Measurements from ENCODE around the gene ATG9B. TPM values are rescaled to one million over a fixed set of nuclear protein-coding genes. Genes with fewer than 3 reads are reported as not detected.

ATG9B gene
- total and polyA plus RNA-seq, 9 of the 15 experiments (the other 6 are each of a cell fraction or from before 2014, with no cell fraction given), result 0.29 to 8.0 (median 2.1) TPM

DNA sequence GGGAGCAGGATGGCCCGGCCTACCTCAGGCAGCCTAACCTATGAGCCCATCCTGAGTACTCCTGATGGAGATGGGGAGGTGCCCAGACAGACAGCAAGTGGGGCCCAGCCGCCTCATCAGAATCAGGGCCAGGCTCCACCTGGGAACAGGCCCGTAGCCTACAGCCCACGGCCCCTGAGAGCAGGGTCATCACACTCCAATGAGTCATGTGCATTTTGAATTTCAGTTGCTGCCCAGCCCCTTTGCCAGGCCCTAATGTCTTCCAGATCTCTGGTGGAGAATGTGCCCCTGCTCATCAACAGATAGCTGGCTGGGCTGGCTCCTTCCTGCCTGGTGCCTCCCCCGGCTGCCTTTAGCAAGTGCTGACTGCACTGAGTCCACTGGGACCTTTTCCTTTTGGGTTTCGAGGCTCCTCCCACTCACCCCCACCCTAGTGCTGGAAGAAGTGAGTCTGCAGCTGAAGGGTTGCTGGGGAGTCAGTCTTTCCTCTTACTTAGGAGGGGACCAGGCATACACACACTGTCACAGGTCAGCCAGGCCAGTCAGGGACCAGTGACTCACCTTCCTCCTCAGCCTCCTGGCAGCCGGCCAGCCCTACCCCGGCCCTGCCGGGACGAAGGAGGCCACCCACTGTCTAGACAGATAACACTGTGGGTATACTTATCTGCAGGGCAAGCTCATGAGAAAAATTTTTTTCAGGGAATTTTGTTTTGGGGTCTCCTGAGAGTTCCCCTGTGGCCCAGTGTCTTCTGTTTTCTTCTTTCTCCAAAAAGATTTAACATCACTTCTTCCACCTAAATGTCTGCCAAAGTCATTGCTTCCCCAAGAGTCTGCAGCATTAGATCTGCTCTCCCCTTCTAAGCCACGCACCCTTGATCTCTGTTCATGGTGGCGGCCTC is 14.9 kb upstream of the ATG9B start (continued):
- TF ChIP-seq ZMIZ1 (IDR thresholded peaks at IDR 0.05; ENCODE audit: low read depth in 2 of 2, low read length in 2 of 2) (peak in 1 of 2 experiments; percentile 82; a peak in 1 of 4 replicates), RBFOX2 (IDR thresholded peaks at IDR 0.05; ENCODE audit: low read depth, low read length) (peak; percentile 69), STAT5A (IDR thresholded peaks at IDR 0.05; ENCODE audit: borderline replicate concordance, low read length) (peak; percentile 86; the same call in 1 of the 2 replicates), SUPT5H (IDR thresholded peaks at IDR 0.05) (peak; percentile 48; the same call in 1 of the 2 replicates), ZNF384 (IDR thresholded peaks at IDR 0.05; ENCODE audit: low read depth, low read length) (peak; percentile 77), POLR3A (IDR thresholded peaks at IDR 0.05; ENCODE audit: borderline replicate concordance, extremely low read depth, insufficient read depth, insufficient read length) (no peak), TOE1 (IDR thresholded peaks at IDR 0.05; ENCODE audit: borderline replicate concordance) (peak; percentile 48; the same call in 1 of the 2 replicates), TOE1 (CRISPR knock-in tag; IDR thresholded peaks at IDR 0.05; ENCODE audit: borderline replicate concordance, low read depth) (no peak), FOXK1 (CRISPR knock-in tag; IDR thresholded peaks at IDR 0.05; ENCODE audit: borderline replicate concordance) (no peak), SETDB1 (IDR thresholded peaks at IDR 0.05; ENCODE audit: low read length) (peak; percentile 89), ZNF24 (IDR thresholded peaks at IDR 0.05) (peak; percentile 97), FOXM1 (IDR thresholded peaks at IDR 0.05; ENCODE audit: low read depth) (peak; percentile 71), FOXM1 (CRISPR knock-in tag; IDR thresholded peaks at IDR 0.05; ENCODE audit: low read depth) (no peak), DACH1 (IDR thresholded peaks at IDR 0.05; ENCODE audit: partially characterized antibody) (peak; percentile 47), ZNF121 (CRISPR knock-in tag; conservative IDR thresholded peaks at IDR 0.05) (peak; percentile 74), U2AF1 (optimal IDR thresholded peaks at IDR 0.05; ENCODE audit: low read depth, low read length) (no peak)
- TF ChIP-seq, protein P1, sequence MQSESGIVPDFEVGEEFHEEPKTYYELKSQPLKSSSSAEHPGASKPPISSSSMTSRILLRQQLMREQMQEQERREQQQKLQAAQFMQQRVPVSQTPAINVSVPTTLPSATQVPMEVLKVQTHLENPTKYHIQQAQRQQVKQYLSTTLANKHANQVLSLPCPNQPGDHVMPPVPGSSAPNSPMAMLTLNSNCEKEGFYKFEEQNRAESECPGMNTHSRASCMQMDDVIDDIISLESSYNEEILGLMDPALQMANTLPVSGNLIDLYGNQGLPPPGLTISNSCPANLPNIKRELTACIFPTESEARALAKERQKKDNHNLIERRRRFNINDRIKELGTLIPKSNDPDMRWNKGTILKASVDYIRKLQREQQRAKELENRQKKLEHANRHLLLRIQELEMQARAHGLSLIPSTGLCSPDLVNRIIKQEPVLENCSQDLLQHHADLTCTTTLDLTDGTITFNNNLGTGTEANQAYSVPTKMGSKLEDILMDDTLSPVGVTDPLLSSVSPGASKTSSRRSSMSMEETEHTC (IDR thresholded peaks at IDR 0.05), result peak; percentile 81
- TF ChIP-seq, protein P2, sequence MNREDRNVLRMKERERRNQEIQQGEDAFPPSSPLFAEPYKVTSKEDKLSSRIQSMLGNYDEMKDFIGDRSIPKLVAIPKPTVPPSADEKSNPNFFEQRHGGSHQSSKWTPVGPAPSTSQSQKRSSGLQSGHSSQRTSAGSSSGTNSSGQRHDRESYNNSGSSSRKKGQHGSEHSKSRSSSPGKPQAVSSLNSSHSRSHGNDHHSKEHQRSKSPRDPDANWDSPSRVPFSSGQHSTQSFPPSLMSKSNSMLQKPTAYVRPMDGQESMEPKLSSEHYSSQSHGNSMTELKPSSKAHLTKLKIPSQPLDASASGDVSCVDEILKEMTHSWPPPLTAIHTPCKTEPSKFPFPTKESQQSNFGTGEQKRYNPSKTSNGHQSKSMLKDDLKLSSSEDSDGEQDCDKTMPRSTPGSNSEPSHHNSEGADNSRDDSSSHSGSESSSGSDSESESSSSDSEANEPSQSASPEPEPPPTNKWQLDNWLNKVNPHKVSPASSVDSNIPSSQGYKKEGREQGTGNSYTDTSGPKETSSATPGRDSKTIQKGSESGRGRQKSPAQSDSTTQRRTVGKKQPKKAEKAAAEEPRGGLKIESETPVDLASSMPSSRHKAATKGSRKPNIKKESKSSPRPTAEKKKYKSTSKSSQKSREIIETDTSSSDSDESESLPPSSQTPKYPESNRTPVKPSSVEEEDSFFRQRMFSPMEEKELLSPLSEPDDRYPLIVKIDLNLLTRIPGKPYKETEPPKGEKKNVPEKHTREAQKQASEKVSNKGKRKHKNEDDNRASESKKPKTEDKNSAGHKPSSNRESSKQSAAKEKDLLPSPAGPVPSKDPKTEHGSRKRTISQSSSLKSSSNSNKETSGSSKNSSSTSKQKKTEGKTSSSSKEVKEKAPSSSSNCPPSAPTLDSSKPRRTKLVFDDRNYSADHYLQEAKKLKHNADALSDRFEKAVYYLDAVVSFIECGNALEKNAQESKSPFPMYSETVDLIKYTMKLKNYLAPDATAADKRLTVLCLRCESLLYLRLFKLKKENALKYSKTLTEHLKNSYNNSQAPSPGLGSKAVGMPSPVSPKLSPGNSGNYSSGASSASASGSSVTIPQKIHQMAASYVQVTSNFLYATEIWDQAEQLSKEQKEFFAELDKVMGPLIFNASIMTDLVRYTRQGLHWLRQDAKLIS (CRISPR knock-in tag; IDR thresholded peaks at IDR 0.05), result peak; percentile 2; the same call in 1 of the 2 replicates
